H9 (cell line): Measurements from ENCODE around the gene DYRK1B. TPM values are rescaled to one million over a fixed set of nuclear protein-coding genes. Genes with fewer than 3 reads are reported as not detected.

ENCODE experiments used
- DNase-seq: peaks from one replicate; pipeline ENCODE4 v3.0.0-alpha.2; 2017
- H2AFZ ChIP-seq: one replicate; pipeline ENCODE4 v1.6.1; 2013; ENCODE audit warnings: mild to moderate bottlenecking, low read length, control low read depth, moderate library complexity
- H2AK5ac ChIP-seq: 2 replicates; pipeline ENCODE4 v1.6.1; 2013; ENCODE audit warnings: low read length, control low read depth, mixed read lengths; ENCODE audit not compliant: insufficient read length
- H2BK120ac ChIP-seq: one replicate; pipeline ENCODE4 v1.6.1; 2013; ENCODE audit warnings: low read depth, mild to moderate bottlenecking, low read length, control low read depth, inconsistent platforms; ENCODE audit not compliant: poor library complexity, severe bottlenecking
- H2BK12ac ChIP-seq: 2 replicates; pipeline ENCODE4 v1.6.1; 2013; ENCODE audit warnings: low read length, control low read depth, mixed read lengths, low read depth; ENCODE audit not compliant: insufficient read length
- H2BK15ac ChIP-seq: 2 replicates; pipeline ENCODE4 v1.6.1; 2013; ENCODE audit warnings: low read depth, low read length, control low read depth
- H2BK20ac ChIP-seq: one replicate; pipeline ENCODE4 v1.6.1; 2013; ENCODE audit warnings: low read depth, mild to moderate bottlenecking, low read length, control low read depth, inconsistent platforms; ENCODE audit not compliant: poor library complexity, severe bottlenecking
- H2BK5ac ChIP-seq: 2 replicates; pipeline ENCODE4 v1.6.1; 2013; ENCODE audit warnings: low read length, control low read depth, mixed read lengths; ENCODE audit not compliant: insufficient read length
- H3K14ac ChIP-seq: 2 replicates; pipeline ENCODE4 v1.6.1; 2013; ENCODE audit warnings: low read length, control low read depth; ENCODE audit not compliant: insufficient read depth
- H3K18ac ChIP-seq: 2 replicates; pipeline ENCODE4 v1.6.1; 2013; ENCODE audit warnings: low read depth, mild to moderate bottlenecking, mixed read lengths, low read length, control low read depth; ENCODE audit not compliant: insufficient read length
- H3K23ac ChIP-seq: 2 replicates; pipeline ENCODE4 v1.6.1; 2013; ENCODE audit warnings: low read length, control low read depth, mixed read lengths, low read depth; ENCODE audit not compliant: insufficient read length
- H3K23me2 ChIP-seq: 2 replicates; pipeline ENCODE4 v1.6.1; 2013; ENCODE audit warnings: low read depth, mild to moderate bottlenecking, mixed read lengths, low read length, control low read depth; ENCODE audit not compliant: insufficient read length, poor library complexity, severe bottlenecking
- H3K27ac ChIP-seq: 2 replicates; pipeline ENCODE4 v1.5.1; 2013; ENCODE audit warnings: low read length, control low read depth, mixed read lengths, low read depth; ENCODE audit not compliant: insufficient read length
- H3K27me3 ChIP-seq: 2 replicates; pipeline ENCODE4 v1.6.1; 2013; ENCODE audit warnings: low read length, control low read depth, inconsistent platforms; ENCODE audit not compliant: insufficient read depth
- H3K4ac ChIP-seq: 2 replicates; pipeline ENCODE4 v1.6.1; 2013; ENCODE audit warnings: low read depth, mild to moderate bottlenecking, control low read depth, inconsistent platforms, low read length, moderate library complexity
- H3K4me1 ChIP-seq: 2 replicates; pipeline ENCODE4 v1.6.1; 2013; ENCODE audit warnings: low read length, control low read depth, inconsistent platforms; ENCODE audit not compliant: insufficient read depth
- H3K4me2 ChIP-seq: 2 replicates; pipeline ENCODE4 v1.6.1; 2013; ENCODE audit warnings: low read length, control low read depth, mixed read lengths; ENCODE audit not compliant: insufficient read length, insufficient read depth
- H3K56ac ChIP-seq: 2 replicates; pipeline ENCODE4 v1.6.1; 2013; ENCODE audit warnings: low read depth, mild to moderate bottlenecking, mixed read lengths, low read length, control low read depth; ENCODE audit not compliant: insufficient read length
- H3K79me1 ChIP-seq: 2 replicates; pipeline ENCODE4 v1.6.1; 2013; ENCODE audit warnings: low read depth, mild to moderate bottlenecking, moderate library complexity, low read length, control low read depth, inconsistent platforms; ENCODE audit not compliant: insufficient read depth, poor library complexity, severe bottlenecking
- H3K79me2 ChIP-seq: 2 replicates; pipeline ENCODE4 v1.6.1; 2013; ENCODE audit warnings: low read length, control low read depth, inconsistent platforms; ENCODE audit not compliant: insufficient read depth
- H3K9ac ChIP-seq: 2 replicates; pipeline ENCODE4 v1.6.1; 2013; ENCODE audit warnings: low read length, control low read depth, mixed read lengths; ENCODE audit not compliant: insufficient read length; ENCODE audit errors: extremely low read depth
- H3K9me3 ChIP-seq: one replicate; pipeline ENCODE4 v1.6.1; 2013; ENCODE audit warnings: low read depth, low read length, inconsistent platforms; ENCODE audit not compliant: control insufficient read depth
- H3T11ph ChIP-seq: one replicate; pipeline ENCODE4 v1.6.1; 2013; ENCODE audit warnings: mild to moderate bottlenecking, low read length, control low read depth, inconsistent platforms
- H4K20me1 ChIP-seq: one replicate; pipeline ENCODE4 v1.6.1; 2013; ENCODE audit not compliant: control insufficient read depth, insufficient read length, insufficient read depth
- H4K5ac ChIP-seq: 2 replicates; pipeline ENCODE4 v1.6.1; 2013; ENCODE audit warnings: low read depth, mild to moderate bottlenecking, mixed read lengths, low read length, control low read depth; ENCODE audit not compliant: insufficient read length
- H4K8ac ChIP-seq: replicated peaks from 2 replicates; pipeline ENCODE4 v1.6.1; 2013; ENCODE audit warnings: low read length, control low read depth, mixed read lengths, low read depth; ENCODE audit not compliant: insufficient read length
- H4K91ac ChIP-seq: 2 replicates; pipeline ENCODE4 v1.6.1; 2013; ENCODE audit warnings: low read depth, mild to moderate bottlenecking, moderate library complexity, mixed read lengths, low read length, control low read depth; ENCODE audit not compliant: insufficient read length
- H3K27ac Mint-ChIP-seq, 3 experiments: 2 replicates in 2 of 3; 3 replicates in 1 of 3; pipeline ENCODE4 v1.8.0; 2020 to 2021; ENCODE audit warnings: mixed read lengths in 3 of 3, mild to moderate bottlenecking in 1 of 3, moderate library complexity in 1 of 3
- H3K27me3 Mint-ChIP-seq: 2 replicates; pipeline ENCODE4 v1.8.0; 2021; ENCODE audit warnings: low read depth, mild to moderate bottlenecking, moderate library complexity, mixed read lengths
- H3K36me3 Mint-ChIP-seq, 3 experiments: 2 replicates in 2 of 3; 3 replicates in 1 of 3; pipeline ENCODE4 v1.8.0; 2020 to 2021; ENCODE audit warnings: low read depth in 3 of 3, mixed read lengths in 3 of 3; ENCODE audit not compliant: insufficient read depth in 1 of 3
- H3K4me1 Mint-ChIP-seq, 2 experiments: 2 replicates each; pipeline ENCODE4 v1.8.0; 2020; ENCODE audit warnings: mixed read lengths in 2 of 2
- H3K4me3 Mint-ChIP-seq, 2 experiments: 2 replicates in 1 of 2; 3 replicates in 1 of 2; pipeline ENCODE4 v1.8.0; 2020 to 2021; ENCODE audit warnings: mild to moderate bottlenecking in 2 of 2, mixed read lengths in 2 of 2, moderate library complexity in 1 of 2
- H3K9me3 Mint-ChIP-seq, 2 experiments: 2 replicates in 1 of 2; 3 replicates in 1 of 2; pipeline ENCODE4 v1.8.0; 2020; ENCODE audit warnings: mild to moderate bottlenecking in 2 of 2, mixed read lengths in 2 of 2, moderate library complexity in 1 of 2
- CTCF ChIP-seq: fragments of 200-600 bp; sonication (generic); conservative IDR thresholded peaks from 3 replicates; pipeline ENCODE4 v1.8.0; 2021; ENCODE audit warnings: antibody characterized with exemption, mild to moderate bottlenecking
- WGBS: extraction: QIAGEN DNeasy Blood & Tissue Kit; methylation state at CpG from one replicate; pipeline ENCODE4 v1.1.7; 2013; ENCODE audit warnings: missing lambda C conversion rate, low lambda C conversion rate, mixed read lengths; ENCODE audit not compliant: insufficient read length; ENCODE audit errors: extremely low coverage; 5-methylcytosine and 5-hydroxymethylcytosine counted together
- total RNA-seq: library from RNA; stranded (reverse); gene quantifications from 2 replicates; pipeline ENCODE4 v1.2.1, GENCODE V29; 2021

DYRK1B gene
- total RNA-seq, 1 experiment from 2014 or later, result 14.3 TPM

GRCh38 chr19:39871362-39871761 lies 37.4 kb upstream of the DYRK1B start:
- H3K79me2 ChIP-seq, result no peaks in the 10 kb centered on the region
- H2BK15ac ChIP-seq, result no peak overlapping the region
- no peaks in the 10 kb centered on the region for H3K27me3 ChIP-seq
- no peak overlapping the region for H3K14ac ChIP-seq
- no peak overlapping the region for H4K8ac ChIP-seq
- H3K4me1 Mint-ChIP-seq, result peaks cover 7 to 8% of the 10 kb centered on the region in 2 experiments
- no peaks in the 10 kb centered on the region; a peak in 1 of 7 replicates for H3K36me3 Mint-ChIP-seq
- no peak overlapping the region for H3K27ac Mint-ChIP-seq
- no peak overlapping the region for H3K56ac ChIP-seq
- WGBS, result no CpG with 5 or more reads among the region's 6 CpGs
- H4K20me1 ChIP-seq, result no peaks in the 10 kb centered on the region
- H2BK120ac ChIP-seq, result no peak overlapping the region
- no peak overlapping the region for H3K4me3 Mint-ChIP-seq
- no peak overlapping the region for H3K18ac ChIP-seq
- peaks cover 14% of the 10 kb centered on the region for H3K27me3 Mint-ChIP-seq
- H4K5ac ChIP-seq, result no peak overlapping the region
- no peaks in the 10 kb centered on the region for H3K9me3 ChIP-seq
- no peak overlapping the region for H3K27ac ChIP-seq
- TF ChIP-seq CTCF, result no peak
- no peaks in the 10 kb centered on the region for H3K23me2 ChIP-seq
- H2BK20ac ChIP-seq, result no peak overlapping the region
- H3K79me1 ChIP-seq, result no peaks in the 10 kb centered on the region
- H2AFZ ChIP-seq, result no peak overlapping the region
- H3K9me3 Mint-ChIP-seq, result no peaks in the 10 kb centered on the region
- no peak overlapping the region for H2BK5ac ChIP-seq
- no peak overlapping the region for H3K4me2 ChIP-seq
- H2BK12ac ChIP-seq, result no peak overlapping the region
- no peak overlapping the region for H4K91ac ChIP-seq
- H3K4ac ChIP-seq, result no peak overlapping the region
- no peak overlapping the region for H3T11ph ChIP-seq
- no peak overlapping the region for H3K23ac ChIP-seq
- H2AK5ac ChIP-seq, result no peak overlapping the region
- no peak for DNase-seq
- H3K4me1 ChIP-seq, result no peaks in the 10 kb centered on the region
- no peak overlapping the region for H3K9ac ChIP-seq
